HUES48 (cell line): ENCODE results near the gene NPFFR2.

Source experiments
- H3K27ac ChIP-seq: one replicate; pipeline ENCODE4 v1.7.0; 2013; ENCODE audit warnings: low read depth, low read length, inconsistent platforms
- H3K27me3 ChIP-seq: 2 replicates; pipeline ENCODE4 v1.6.1; 2013; ENCODE audit warnings: mild to moderate bottlenecking, low read length; ENCODE audit not compliant: control insufficient read depth, insufficient read depth
- H3K36me3 ChIP-seq: 2 replicates; pipeline ENCODE4 v1.6.1; 2013; ENCODE audit warnings: low read length; ENCODE audit not compliant: control insufficient read depth, insufficient read depth
- H3K4me1 ChIP-seq: 2 replicates; pipeline ENCODE4 v1.6.1; 2013; ENCODE audit warnings: mild to moderate bottlenecking, low read length; ENCODE audit not compliant: control insufficient read depth, insufficient read depth
- H3K4me3 ChIP-seq: 2 replicates; pipeline ENCODE4 v1.5.1; 2013; ENCODE audit warnings: mild to moderate bottlenecking, low read depth, low read length
- H3K9ac ChIP-seq: 2 replicates; pipeline ENCODE4 v1.6.1; 2013; ENCODE audit warnings: mild to moderate bottlenecking, low read depth, low read length, moderate library complexity
- H3K9me3 ChIP-seq: 2 replicates; pipeline ENCODE4 v1.6.1; 2013; ENCODE audit warnings: low read length; ENCODE audit not compliant: control insufficient read depth, insufficient read depth

The NPFFR2 gene

GRCh38 chr4:72169861-72170260 lies 138.1 kb downstream of the NPFFR2 start:
- peaks cover 15% of the 10 kb centered on the region for H3K4me1 ChIP-seq
- H3K9ac ChIP-seq, result no peak overlapping the region
- H3K4me3 ChIP-seq, result no peak overlapping the region

GRCh38 chr4:72171761-72172160 lies 140.0 kb downstream of the NPFFR2 start:
- peak overlapping the region; percentile 72 for H3K27ac ChIP-seq

More at GRCh38 chr4:72169861-72170260, 138.1 kb downstream of the NPFFR2 start:
- Histone ChIP-seq H3K36me3 (no peaks in the 10 kb centered on the region), H3K27ac (no peak overlapping the region), H3K27me3 (no peaks in the 10 kb centered on the region), H3K9me3 (peaks cover 50% of the 10 kb centered on the region)

GRCh38 chr4:72179342-72179741 lies 147.5 kb downstream of the NPFFR2 start:
- no peak overlapping the region for H3K4me3 ChIP-seq
- peaks cover 12% of the 10 kb centered on the region; the same call in 1 of the 2 replicates for H3K9me3 ChIP-seq
- H3K9ac ChIP-seq, result no peak overlapping the region
- H3K36me3 ChIP-seq, result no peaks in the 10 kb centered on the region
- H3K27me3 ChIP-seq, result no peaks in the 10 kb centered on the region
- H3K4me1 ChIP-seq, result no peaks in the 10 kb centered on the region
- no peak overlapping the region for H3K27ac ChIP-seq

More at GRCh38 chr4:72171761-72172160, 140.0 kb downstream of the NPFFR2 start:
- Histone ChIP-seq H3K4me3 (peak overlapping the region; percentile 35; the same call in 1 of the 2 replicates), H3K9ac (no peak overlapping the region), H3K9me3 (peaks cover 61% of the 10 kb centered on the region), H3K27me3 (no peaks in the 10 kb centered on the region), H3K36me3 (no peaks in the 10 kb centered on the region), H3K4me1 (peaks cover 15% of the 10 kb centered on the region)

- Histone ChIP-seq H3K36me3 (no peaks in the 10 kb centered on the region), H3K27ac (no peak overlapping the region), H3K9ac (no peak overlapping the region), H3K9me3 (no peaks in the 10 kb centered on the region), H3K4me1 (no peaks in the 10 kb centered on the region), H3K27me3 (no peaks in the 10 kb centered on the region), H3K4me3 (no peak overlapping the region)
Observed at GRCh38 chr4:72186714-72187113, 154.9 kb downstream of the NPFFR2 start.

- H3K36me3 ChIP-seq, result no peaks in the 10 kb centered on the region
- H3K9me3 ChIP-seq, result peaks cover 3% of the 10 kb centered on the region; the same call in 1 of the 2 replicates
- no peaks in the 10 kb centered on the region for H3K27me3 ChIP-seq
- H3K4me3 ChIP-seq, result no peak overlapping the region
- H3K27ac ChIP-seq, result no peak overlapping the region
- H3K4me1 ChIP-seq, result no peaks in the 10 kb centered on the region
- H3K9ac ChIP-seq, result no peak overlapping the region
Observed at GRCh38 chr4:72194046-72194445, 162.2 kb downstream of the NPFFR2 start.

GRCh38 chr4:72194453-72194852 lies 162.7 kb downstream of the NPFFR2 start:
- Histone ChIP-seq H3K4me1 (no peaks in the 10 kb centered on the region), H3K9me3 (peaks cover 3% of the 10 kb centered on the region; the same call in 1 of the 2 replicates), H3K4me3 (no peak overlapping the region), H3K27ac (no peak overlapping the region), H3K9ac (no peak overlapping the region), H3K36me3 (no peaks in the 10 kb centered on the region), H3K27me3 (no peaks in the 10 kb centered on the region)
